Stimulated activated CD4-positive, alpha-beta T cell treated with anti-CD3 and anti-CD28 coated beads, Interleukin-15, amount 100 ng/mL, for 48 hours (primary cell): ENCODE measurements around the gene LIG3.
"Not testable (repeated sequence)": the region's sequence is repeated elsewhere in the genome, so short reads cannot be mapped to it uniquely, and the experiment has no call there.

Experiments used
- DNase-seq, 2 donors: peaks; one replicate each; pipeline ENCODE4 v3.0.0-alpha.2; 2020; ENCODE audit warnings: low read depth in 2 of 2

The LIG3 gene

DNA sequence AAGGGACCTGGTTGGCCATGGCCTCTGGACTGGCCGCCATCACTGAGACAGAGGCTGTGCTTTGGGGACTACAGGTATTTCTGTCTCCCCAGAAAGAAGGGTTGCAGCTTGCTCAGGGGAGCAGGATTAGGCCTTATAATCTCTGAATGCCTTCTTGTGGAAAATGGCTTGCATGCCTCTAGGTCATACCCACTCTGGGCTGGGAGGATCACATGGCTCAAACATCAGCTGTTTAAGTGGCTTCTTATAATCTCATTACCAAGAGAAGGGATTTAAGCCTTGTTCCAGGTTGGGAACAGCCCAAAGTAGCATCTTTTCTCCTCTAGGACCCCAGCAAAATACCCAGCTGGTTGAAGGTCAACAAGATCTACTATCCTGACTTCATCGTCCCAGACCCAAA, 19.1 kb downstream of the LIG3 start:
- no peak for DNase-seq

DNA sequence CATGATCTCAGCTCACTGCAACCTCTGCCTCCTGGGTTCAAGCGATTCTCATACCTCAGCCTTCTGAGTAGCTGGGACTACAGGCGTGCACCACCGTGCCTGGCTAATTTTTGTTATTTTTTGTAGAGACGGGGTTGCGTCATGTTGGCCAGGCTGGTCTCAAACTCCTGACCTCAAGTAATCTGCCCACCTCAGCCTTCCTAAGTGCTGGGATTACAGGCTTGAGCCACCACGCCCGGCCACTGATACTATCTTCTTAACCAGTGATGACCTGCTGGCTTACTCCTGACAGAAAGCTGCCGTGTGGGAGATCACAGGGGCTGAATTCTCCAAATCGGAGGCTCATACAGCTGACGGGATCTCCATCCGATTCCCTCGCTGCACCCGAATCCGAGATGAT, 20.7 kb downstream of the LIG3 start:
- not testable (repeated sequence) for DNase-seq

DNA sequence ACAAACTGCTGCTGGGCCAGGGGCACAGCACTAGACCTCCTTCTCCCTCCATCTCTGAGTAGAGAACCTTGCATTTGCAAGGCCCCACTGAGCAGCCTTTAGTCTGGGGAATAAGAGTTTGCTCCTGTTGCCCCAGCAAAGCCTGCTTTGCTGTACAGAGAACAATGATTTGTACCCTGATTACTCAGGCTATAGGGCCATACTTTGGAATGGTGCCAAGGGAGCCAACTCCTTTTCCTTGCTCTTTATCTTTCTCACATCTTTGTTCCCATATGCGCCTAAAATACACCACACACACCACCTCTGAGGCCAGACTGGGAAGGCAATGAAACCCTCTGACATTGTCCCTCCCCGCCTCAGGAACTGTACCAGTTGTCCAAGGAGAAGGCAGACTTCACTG, 21.2 kb downstream of the LIG3 start:
- DNase-seq, result no peak

GRCh38 chr17:35002876-35003551, 22.7 kb downstream of the LIG3 start:
- DNase-seq, result no peak

GRCh38 chr17:35003778-35004177, 23.5 kb downstream of the LIG3 start:
- DNase-seq, result no peak

- no peak for DNase-seq
Observed at GRCh38 chr17:35006345-35006744, 26.0 kb downstream of the LIG3 start.

- DNase-seq, result no peak
Observed at GRCh38 chr17:35006961-35007360, 26.6 kb downstream of the LIG3 start.

- DNase-seq, result no peak
Observed at GRCh38 chr17:35010093-35010492, 29.8 kb downstream of the LIG3 start.

DNA sequence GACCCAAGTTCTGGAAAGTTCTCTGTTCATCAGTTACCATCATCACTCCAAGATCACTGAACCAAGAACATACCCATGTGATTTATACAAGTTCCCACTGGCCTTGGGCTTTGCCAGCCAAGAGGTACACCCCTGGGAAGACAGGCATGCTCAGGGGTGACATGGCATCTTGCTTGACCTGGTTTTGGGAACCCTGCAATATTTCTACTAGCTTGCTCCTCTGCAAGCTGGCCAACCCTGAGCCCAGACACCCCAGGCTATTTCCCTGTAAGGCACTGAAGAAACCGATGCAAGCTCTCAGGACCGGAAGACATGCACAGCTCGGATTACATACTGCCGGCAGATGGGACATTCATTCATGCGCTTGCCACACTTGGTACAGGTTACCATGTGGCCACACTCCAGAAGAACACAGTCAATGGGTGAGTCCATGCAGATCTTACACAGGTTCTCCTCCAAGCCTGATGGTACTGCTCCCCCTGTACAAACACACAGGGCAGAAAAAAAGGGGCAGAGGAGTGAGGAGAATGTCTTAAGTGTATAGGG, 31.4 kb downstream of the LIG3 start:
- no peak for DNase-seq

DNA sequence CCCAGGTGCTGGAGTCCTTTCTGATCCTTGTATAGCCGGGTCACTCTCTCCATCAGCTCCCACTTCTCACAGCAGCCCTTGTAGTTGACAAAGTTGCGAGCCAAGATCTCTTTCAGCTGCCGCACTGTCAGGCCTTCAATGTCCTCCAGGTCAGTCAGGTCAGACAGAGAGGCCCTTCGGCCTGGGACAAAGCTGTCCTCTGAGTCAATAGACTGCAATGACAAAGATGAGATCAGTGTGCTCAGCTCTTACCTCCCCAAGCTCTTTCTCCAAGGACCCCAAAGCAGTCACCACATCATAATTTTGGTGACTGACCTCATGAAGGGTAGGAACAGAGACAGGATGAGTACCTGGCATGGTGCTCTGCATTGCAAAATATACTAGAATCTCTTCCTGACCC, 36.1 kb downstream of the LIG3 start:
- no peak for DNase-seq

DNA sequence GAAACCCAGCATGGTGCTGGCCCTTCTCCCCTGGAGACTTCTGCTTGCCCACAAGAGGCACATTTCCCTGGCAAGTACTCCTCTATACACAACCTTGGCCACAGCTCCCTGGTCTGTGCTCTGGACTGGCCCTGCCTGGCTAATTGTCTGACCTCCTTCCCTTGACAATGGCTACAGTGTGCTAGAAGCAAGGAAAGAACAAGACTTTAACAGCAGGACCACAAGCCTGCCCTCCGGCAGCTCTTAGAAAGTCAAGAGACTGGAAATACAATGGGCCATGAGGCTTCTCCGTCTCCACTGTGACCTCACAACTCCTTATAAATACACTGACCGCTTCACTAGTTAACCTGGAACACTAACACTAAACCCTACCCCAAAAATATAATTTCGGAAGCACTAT, 36.7 kb downstream of the LIG3 start:
- no peak for DNase-seq

- DNase-seq, result no peak
Observed at GRCh38 chr17:35018814-35019213, 38.5 kb downstream of the LIG3 start.

DNA sequence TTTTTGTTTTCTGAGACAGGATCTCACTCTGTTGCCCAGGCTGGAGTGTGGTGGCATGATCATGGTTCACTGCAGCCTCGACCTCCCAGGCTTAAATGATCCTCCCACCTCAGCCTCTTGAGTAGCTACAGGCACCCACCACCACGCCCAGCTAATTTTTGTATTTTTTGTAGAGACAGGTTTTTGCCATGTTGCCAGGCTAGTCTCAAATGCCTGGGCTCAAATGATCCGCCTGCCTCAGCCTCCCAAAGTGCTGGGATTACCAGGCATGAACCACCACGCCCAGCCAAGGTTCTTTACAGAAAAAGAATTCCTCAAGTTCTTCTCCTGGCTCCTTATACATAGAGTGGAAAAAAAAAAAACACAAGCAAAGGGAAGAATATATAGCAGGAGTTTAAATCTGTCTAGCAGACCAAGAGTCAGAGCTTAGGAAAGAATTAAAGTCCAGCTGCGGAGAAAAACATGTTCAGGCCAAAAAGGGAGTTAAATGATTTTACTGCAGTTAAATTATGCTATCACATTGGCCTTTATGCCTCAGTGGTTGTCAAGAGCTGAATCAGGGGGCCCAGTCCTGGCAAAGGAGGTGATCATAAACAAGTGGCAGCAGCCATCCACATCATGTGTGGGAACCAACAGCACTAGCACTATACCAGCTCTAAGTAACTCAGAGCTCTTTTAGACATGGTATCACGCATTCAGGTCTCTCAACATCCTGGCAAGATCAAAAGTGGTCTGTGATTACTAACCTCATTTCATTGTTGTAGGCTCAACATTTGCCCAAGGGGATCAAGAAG, 39.3 kb downstream of the LIG3 start:
- no peak for DNase-seq

DNA sequence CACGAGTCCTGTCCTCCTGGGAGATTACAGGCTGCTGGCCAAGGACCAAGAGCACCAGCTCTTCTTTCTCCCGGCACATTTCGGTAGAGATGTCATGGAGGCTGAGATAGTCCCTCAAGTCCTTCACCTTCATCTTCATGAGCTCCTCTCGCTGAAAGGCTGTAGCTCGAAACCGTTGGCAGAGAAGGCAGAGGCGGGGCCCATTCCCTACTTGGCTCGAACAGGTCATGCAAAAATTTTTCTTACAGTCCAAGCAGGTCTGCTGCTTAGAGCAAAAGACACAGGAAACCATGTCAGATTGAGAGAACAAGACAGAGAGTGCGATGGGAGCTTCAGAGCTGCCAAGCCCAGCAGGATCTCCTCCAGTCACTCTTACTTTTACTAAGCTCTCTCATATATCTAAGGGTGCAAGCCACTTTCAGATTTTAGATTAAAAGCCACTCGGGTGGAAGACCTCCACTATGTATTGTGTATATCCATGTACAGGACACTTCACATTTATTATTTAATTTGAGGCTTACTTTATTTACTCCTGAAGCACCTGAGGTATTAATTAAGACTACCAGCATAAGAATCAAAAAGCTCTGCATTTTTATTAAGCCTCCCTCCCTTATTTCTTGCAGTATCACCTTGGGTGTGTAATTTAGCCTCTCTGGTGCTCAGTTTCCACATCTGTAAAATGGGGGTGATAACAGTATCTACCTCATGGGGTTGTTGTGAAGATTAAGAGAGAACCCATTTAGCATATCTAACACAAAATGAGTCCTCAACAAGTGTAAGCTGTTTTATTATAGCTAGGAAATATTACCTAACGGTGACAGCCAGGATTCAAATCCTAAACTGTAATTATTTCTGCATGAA, 41.4 kb downstream of the LIG3 start:
- DNase-seq, result no peak

DNA sequence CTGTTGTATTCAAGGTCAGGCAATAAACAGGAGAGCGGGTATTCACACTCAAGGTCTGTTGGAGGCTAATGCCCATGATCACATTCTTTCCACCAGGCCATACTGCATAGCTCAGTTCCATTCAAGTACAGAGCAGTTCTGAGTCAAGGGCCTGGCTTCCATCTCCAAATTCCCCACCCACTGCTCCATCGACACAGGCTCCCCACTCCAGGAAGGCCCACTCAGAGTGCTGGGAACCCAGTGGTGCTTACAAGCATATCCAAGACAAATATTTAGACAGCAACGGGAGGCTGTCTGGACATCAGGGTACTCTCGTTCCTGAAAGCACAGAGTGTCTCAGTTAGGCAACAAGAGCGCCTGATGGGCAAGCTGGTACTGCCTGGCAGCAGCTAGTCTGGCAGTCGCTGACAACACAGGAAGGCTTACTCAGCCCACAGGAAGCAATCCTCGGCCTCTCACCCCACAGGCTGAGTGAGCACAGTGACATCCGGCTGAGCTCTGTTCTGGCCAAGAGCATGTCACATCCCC, 42.3 kb downstream of the LIG3 start:
- DNase-seq, result peak; percentile 58 to 75

- no peak for DNase-seq
Observed at GRCh38 chr17:35023538-35023937, 43.2 kb downstream of the LIG3 start.

- no peak for DNase-seq
Observed at GRCh38 chr17:35025541-35025940, 45.2 kb downstream of the LIG3 start.

DNA sequence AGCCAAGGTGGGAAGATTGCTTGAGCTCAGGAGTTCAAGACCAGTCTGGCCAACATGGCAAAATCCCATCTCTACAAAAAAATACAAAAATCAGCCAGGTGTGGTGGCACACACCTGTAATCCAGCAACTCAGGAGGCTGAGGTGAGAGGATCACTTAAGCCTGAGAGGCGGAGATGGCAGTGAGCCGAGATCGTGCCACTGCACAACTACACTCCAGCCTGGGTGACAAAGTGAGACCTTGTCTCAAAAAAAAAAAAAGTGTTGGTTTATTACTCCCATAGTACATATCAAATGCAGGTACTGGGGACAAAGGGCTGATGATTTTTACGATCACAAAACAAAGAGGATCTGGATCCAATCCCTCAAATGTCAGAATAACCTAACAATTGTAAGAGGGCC, 47.8 kb downstream of the LIG3 start:
- DNase-seq, result not testable (repeated sequence)

- no peak for DNase-seq
Observed at GRCh38 chr17:35028531-35029262, 48.4 kb downstream of the LIG3 start.

- no peak for DNase-seq
Observed at GRCh38 chr17:35030780-35031179, 50.5 kb downstream of the LIG3 start.

DNA sequence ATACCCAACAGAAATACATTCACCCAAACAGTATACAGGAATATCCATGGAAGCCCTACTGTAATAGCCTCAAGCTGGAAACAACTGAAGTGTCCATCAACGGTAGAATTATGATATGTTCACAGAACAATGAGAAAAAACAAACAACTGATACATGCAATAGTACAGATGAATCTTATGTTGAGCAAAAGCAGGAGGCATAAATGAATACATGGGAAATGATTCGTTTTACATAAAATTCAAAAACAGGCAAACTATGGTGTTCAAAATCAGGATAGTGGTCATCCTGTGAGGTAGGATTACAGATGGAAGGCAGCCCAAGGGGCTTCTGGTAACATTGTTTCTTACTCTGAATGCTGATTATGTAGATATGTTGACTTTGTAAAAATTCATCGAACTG, 58.1 kb downstream of the LIG3 start:
- DNase-seq, result no peak
